IMR-90 (cell line): ENCODE data around the gene XCR1.

ENCODE experiments used
- POLR2A ChIP-seq: IDR thresholded peaks from 2 replicates; pipeline ENCODE4 v1.6.1; 2012; ENCODE audit warnings: mild to moderate bottlenecking, low read depth, low read length
- TF ChIP-seq, protein P1 (sequence below): fragments of 150-350 bp; IDR thresholded peaks from 2 replicates; pipeline ENCODE4 v1.6.1; 2017; ENCODE audit warnings: mild to moderate bottlenecking, antibody characterized with exemption, low read length, low read depth

DNA sequence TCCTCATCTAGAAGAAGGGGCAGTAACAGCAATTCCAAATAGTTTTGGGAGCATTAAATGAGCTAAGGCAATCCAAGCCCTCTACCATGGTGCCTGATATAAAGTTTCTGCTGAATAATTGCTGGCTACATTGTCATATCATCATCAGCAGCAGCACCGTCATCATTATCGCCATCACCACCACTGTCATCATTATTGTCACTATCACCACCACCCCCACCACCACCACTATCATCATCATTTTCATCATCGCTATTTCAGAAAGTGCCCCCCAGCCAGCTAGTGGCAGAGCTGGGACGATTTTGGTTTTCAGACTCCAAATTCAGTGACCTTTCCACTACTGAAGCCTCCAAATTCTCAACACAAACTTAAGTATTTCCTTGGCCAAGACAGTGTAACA is 15.0 kb downstream of the XCR1 start:
- TF ChIP-seq, protein P1, sequence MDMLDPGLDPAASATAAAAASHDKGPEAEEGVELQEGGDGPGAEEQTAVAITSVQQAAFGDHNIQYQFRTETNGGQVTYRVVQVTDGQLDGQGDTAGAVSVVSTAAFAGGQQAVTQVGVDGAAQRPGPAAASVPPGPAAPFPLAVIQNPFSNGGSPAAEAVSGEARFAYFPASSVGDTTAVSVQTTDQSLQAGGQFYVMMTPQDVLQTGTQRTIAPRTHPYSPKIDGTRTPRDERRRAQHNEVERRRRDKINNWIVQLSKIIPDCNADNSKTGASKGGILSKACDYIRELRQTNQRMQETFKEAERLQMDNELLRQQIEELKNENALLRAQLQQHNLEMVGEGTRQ, result no peak
- TF ChIP-seq POLR2A, result no peak
